NCI-H460 (cell line): ENCODE data around the gene FAM83G. TPM values are rescaled to one million over a fixed set of nuclear protein-coding genes. Genes with fewer than 3 reads are reported as not detected.

Experiments
- DNase-seq: peaks from one replicate; pipeline ENCODE4 v3.0.0-alpha.2; 2016; ENCODE audit warnings: low read depth; ENCODE audit errors: extremely low read depth
- total RNA-seq: library from RNA; depleted of rRNA; stranded (reverse); fragments of >200 nt; shearing (Covaris generic); gene quantifications from 2 replicates; pipeline ENCODE4 v1.2.3, GENCODE V29; 2014

Gene FAM83G
- total RNA-seq, 1 experiment from 2014 or later, result 17.8 TPM

DNA sequence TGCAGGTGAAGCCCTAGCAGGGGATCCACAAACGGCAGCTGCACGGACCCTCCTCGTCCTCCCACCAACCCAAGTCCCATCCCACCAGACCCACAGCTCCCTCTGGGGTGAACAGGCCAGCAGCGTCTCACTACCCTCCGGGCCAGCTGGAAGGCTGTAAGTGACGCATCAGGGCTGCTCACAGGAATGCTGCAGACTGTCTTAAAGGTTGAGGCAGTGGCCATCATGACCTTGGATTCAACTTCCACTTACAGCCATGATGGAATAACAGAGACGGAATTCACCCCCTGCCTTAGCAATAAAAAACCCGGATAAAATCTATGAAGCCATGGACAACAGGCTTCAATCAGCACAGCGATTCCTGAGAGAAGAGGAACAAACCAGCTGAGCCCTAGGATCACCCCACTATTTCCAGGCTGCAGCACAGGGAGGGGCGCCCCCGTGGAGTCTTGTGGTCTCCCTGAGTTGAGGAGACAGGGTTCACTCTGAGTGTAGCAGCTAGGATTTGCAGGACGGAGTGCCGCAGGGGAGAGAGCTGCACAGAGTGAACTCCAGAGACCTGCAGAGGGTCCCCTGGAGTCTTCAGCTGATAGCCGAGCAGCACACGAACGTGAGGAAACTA lies 10.5 kb downstream of the FAM83G start:
- no peak for DNase-seq

DNA sequence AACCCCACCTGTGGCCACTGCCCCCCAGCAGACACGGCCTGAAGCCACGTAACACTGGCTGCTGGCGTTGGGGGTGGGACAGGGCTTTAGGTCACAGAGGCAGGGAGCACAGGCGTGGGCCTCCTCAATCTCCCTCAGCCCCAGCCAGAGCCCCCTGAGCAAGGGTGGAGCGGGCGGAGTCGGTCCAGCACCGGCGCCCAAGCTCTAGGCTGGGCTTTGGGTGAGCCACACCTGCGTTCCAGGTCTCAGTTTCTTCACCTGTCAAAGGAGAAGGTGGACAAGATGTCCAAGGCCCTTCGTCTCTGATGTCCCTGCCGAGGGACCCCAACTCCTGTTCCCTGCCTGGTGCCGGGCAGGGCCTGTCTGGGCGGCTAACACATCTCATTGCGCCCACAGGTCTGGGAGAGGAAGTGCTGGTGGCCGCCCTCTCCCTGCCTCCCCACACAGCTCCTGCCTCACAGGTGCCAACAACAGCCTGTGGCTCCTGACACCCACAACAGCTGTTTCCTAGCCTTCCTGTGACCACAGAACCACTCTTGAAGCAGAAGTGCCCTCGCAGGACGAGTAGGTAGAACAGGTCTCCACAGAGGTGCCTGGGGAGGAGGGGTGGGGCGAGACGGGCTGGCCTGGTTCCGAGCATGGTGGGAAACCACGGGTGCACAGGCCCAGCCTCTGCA lies 12.0 kb downstream of the FAM83G start:
- no peak for DNase-seq

DNA sequence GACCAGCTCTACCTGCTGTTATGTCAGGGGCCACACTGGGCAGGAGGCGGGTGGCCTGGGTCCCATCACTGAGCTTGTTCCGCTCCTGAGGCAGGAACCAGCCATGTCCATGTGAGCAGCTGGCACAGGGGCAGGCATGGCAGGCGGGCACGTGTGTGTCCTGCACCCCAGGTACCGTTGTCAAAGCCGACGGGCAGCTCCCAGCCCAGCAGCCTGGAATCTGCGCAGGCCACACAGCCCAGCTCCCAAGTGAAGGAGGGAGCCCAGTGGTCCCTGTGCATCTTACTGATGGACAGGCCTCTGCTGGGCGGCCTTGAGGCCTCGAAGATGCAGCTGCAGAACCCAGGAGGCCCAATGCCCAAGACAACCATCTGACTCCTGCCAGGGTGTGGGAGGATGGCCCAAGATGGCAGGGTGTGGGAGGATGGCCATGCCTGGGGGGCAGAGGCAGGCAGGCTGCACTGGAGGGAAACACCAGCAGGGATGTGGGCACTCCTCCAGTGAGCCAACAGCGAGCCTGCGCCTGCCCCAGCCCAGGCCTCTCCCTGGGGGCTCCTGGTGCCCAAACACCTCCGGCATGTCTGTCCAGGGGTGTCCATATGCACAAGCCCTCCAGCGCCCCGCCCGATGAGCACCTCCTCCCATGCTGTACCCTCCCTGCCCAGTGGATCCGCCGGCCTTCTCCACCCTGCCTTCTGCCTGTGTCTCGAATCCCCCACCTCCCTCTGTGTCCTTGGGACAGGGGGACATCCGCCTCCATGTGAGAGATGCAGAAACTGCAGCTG lies 12.8 kb downstream of the FAM83G start:
- no peak for DNase-seq

DNA sequence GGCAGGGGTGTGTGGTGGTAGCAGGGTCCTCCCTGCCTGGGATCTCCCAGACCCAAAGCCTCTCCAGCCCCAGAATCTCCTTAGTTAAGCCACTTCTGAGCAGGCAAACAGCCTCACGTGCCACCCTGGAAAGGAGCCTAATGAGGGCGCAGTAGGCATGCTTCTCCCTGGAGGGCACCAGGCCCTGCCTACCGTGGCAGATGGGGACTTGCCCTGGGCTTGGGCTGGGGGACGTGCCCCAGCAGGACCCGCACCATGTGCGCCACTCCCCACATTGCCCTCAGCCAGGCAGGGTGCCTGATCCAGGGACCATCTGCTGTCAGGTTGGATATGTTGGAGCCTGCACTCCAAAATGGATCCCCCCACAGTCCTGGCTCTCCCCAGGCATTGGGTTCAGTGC lies 14.2 kb downstream of the FAM83G start:
- no peak for DNase-seq

DNA sequence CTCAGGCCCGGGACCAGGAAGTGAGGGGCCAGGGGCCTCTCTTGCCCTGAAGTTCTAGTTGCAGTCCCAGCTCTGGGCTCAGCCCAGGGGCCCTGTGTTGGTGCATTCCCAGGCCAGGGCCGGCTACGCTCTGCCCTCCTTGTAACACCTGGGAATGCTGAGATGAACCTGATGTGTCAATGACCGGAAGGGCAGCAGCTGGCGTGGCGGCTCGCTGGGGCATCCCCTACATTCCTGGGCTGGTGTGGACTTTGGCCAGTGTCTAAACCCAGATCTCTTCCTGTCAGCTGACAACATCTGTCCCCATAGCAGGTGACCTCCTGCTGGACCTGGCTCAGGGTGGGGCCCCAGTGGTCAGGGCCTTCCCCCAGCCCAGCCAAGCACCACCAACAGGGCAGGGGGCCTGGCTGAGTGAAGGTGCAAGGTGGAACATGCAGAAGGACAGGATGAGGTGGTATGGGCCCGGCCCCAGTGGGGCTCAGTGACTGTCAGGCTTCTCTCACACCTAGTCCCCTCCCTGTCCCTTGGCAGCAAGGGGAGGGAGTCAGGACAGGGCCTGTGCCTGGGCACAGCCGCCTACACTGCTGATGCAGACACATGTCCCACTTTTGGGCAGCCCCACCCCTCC lies 15.9 kb downstream of the FAM83G start:
- DNase-seq, result no peak

DNA sequence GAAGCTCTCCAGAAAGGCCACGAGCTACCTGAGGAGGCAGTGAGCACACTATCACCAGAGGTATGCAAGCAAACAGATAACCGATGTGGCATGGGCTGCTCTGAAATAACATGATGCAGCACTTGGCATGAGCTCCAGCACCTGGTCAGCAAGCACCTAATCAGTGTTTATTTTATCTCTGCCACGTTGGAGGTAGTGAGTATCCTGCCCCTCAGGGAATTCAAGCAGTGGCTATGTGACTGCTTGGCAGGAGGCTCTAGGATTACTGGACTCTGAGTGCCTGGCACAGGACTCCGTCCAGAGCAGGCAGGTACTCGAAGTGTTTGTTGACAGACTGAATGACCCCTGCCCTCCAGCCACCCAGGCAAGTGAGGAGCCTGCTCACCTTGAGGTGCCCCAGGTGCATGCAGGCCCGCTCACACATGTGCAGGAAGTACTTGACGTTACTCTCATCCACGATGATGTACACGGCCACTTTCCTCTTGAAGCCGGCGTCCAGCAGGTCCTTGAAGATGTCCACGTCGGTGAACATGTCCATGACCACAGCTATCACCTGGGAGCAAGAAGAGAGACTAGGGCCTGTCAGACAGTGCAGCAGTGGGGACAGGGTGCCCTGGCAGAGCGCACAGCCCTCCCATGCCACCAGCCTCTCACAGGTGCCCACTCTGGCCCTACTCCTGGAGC lies 16.6 kb downstream of the FAM83G start:
- no peak for DNase-seq

DNA sequence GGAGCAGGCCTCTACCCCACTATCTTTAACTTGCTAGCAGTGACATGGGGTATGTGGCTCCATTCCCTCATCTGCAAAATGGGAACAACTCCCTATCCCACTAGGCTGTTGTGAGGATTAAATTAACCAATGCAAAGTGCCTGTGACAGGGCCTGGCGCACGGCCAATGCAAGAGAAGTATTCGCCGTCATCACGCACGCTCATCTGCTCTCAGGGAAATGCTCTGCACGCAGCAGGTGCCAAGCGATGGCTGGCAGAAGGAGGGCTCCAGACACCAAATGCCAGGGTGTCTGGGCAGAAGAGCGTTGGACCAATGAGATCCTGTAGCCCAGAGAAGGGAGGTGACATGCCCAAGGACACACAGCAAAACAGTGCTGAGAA lies 17.3 kb downstream of the FAM83G start:
- DNase-seq, result no peak

DNA sequence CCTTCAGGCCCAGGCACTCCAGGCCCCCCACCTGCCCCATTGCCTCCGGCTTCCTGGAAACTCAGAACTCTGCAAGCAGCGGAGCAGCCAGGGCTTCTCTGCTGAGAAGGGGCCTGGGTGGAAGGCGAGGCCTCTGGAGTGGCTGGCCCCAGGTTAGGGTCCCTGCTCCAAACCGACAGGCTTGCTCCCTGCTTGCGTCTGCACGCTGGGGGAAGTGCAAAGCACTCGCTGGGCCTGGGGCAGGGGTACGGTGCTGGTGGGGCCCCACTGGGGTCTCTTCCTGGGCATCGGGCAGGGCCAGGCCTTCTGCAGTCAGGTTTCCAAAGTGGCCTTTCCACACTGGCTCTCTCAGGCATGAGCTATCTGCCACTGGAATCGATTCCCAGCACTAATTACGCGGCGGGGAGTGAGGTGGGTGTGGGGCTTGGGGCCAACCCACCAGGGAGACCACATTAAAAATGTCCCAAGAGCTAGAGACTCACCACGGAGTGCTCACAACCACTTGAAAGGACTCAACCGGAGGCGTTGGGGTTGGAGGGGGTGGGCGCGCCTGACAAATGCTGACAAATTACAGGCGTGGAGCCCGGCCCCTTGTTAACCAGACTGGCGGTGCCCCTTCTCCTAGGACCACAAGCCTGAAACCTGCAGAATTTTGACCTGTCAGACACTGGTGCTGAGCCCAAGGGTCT lies 17.9 kb downstream of the FAM83G start:
- DNase-seq, result no peak

DNA sequence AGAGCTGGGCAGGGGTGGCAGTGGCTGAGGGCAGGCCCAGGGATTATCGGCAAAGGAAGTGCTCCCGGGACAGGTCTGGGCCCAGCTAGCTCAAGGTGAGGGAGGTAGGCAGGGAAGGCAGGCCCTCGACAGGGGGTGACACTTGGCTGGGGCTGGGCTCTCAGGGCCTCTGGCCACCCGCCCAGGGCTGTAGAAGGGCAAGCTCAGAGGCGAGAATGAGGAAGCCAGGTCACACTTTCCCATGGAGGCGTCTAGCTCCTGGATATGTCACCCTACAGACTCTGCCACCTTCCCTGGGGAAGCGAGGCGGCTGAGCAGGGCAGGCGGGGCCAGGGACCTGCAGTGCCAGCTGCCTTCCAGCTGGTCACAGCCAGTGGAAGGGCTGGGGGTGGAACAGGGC lies 19.1 kb downstream of the FAM83G start:
- DNase-seq, result no peak

DNA sequence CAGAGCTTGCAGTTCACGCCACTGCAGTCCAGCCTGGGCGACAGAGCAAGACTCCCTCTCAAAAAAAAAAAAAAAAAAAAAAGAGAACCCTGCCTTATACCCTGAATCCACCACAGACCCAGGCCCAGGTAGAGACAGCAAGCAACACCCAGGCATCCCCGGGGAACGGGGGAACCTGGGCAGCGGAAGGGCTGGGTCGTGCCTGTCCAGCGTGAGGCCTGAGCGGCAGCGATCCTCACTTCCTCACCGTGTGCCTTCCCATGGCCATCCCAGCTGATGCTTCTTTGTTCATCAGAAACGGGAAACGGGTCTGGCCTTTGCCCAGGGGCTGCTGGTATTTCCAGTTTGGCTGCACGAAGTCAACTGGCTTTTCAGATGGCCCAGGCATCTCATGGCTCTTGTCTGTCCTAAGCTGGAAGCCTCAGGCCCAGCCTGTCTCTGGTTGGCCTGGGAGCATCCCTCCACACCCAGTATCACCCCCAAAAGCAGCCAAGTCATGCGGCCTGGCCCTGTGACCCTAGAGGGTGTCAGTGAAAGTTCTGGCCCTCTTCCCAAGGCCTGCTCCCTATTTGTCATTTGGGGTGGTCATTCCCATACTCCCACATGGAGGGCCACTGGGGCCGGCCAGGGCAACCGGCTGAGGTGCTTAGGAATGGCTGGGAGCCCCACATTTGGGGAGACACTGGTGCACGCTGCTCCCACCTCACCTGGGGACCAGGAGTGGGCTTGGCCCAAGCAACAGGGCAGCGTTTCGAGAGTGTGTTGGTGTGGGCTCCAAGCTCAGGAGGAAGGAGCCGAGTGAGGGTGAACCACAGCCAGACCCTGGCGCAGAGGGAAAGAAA lies 20.1 kb downstream of the FAM83G start:
- no peak for DNase-seq

DNA sequence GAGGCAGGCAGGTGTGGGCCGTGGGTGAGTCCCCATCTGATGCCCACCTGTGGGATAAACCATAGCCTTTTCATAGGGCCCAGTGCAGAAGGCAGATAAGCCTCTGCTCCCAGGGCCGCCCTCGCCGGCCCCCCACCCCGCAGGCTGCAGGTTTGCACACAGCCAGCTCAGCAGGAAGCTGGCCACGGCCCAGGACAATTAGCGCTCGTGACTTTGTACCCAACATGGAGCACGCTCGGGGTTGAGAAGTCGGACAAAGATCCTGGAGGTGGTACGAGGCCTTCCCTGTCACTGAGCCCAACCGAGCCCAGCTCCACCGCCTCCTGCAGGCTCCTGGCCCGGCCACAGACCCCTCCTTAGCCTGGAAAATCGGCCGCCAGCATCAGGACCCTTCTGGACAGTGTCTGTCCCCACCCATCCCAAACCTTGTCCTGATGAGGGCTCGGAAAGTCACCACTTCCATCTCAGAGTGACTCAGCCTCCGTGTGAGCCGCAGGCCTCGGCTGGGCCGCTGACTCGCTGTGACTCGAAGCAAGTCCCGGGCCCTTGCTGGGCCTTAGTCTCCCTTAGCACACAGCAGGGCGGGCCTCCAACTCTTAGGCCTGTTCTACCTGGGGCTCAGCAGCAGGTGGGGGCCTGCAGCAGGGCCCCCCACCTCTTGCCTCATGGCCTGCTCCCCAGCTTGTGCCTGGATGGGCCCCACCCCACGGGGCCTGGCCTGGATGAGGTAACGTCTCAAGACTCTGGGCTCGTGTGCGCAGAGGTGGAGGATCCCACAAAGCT lies 22.7 kb downstream of the FAM83G start:
- DNase-seq, result peak; percentile 30

DNA sequence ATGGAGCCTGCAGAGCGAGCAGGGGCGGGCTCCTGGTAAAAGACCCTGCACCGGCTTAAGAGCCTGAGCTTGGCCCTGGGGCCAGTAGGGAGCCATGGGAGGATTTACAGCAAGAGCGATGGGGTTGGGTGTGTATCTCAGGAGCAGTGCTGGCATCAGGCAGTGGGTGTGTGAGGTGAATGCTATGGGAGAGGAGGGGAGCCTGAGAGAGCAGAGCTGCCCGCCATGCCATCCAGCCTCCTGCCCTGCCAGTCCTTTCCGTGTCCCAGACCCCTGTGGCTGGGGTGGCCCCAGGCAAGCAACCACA lies 23.3 kb downstream of the FAM83G start:
- DNase-seq, result no peak

DNA sequence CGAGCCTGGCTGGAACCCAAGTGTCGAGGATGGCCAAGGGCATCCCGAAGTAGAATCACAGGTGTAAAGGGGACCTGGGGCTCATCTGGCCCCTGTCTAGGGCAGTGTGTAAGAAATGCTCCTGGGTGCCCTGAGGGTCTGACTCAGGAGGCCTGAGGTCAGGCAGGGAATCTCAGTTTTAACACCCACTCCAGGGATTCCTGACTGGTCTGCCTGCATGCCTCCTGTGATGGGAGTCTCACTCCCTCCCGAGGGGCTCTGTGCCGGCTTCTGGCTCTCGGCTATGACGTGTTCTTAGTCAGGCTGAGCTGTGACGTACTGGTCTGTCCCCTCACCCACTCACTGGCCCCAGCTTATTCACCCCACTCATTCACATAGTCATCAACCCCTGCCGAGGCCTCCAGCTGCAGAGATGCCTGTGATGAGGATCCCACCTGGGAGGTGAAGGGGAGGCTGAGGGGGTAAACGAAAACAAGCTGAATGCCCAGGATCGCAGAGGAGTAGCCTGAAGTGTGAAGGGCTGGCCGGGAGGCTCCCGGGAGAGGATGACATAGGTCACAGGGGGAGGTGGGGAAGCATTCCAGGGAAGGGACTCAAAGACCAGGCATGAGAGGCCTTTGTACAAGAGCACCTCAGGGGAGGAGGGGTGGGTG lies 23.8 kb downstream of the FAM83G start:
- DNase-seq, result no peak

DNA sequence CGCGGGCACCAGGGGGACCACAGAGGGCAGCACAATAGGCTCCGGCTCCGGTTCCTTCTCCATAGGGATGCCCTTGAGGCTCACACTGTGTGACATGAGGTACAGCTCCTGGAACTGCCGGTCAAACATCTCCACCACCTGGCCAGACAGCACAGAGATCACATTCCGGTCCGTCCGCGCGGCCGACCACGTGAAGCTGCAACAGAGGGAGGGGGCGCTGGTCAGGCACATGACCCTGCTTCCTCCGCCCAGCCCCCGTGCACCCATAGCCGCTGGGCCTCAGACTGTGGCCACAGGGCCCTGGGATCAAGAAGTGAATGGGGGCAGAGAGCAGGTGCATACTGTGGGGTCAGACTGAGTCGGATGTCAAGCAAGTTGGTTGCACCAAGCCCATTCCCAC lies 25.9 kb downstream of the FAM83G start:
- no peak for DNase-seq

DNA sequence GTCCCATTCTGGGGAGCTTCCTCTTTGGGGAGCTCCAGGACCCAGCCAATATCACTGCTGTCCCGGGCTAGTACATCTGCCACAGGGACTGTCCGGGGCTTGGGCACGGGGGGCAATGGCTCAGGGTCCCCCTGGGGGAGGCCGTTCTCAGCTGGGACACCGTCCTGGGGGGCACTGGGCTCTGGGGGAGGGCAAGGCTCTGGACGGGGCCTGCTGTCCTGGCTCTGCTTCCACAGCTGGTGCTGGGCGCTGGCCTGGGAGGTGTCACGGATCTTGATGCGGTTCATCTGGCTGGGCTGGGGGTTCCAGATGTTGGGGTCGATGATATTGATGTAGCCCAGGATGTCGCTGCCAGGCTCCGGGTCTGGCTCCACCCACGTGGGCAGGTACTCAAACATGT lies 26.5 kb downstream of the FAM83G start:
- no peak for DNase-seq

DNA sequence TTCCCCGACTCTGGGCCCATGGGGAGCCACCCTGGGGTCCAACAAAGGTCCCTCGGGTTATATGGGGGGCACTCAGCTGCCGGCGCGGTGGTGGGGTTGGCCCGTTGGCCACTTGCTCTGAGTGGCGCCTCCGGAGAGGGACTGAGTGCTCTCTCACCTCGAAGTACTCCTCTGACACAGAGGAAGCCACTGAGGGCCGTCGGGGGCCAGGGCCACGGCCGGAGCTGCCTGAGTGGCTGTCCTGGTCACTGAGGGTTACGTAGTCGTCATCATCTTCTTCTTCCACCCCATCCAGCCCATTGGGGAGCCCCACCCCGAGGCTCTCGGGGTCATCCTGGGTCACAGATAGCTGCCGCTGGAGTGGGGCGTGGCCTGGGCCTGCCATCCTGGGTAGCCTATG lies 26.9 kb downstream of the FAM83G start:
- no peak for DNase-seq

DNA sequence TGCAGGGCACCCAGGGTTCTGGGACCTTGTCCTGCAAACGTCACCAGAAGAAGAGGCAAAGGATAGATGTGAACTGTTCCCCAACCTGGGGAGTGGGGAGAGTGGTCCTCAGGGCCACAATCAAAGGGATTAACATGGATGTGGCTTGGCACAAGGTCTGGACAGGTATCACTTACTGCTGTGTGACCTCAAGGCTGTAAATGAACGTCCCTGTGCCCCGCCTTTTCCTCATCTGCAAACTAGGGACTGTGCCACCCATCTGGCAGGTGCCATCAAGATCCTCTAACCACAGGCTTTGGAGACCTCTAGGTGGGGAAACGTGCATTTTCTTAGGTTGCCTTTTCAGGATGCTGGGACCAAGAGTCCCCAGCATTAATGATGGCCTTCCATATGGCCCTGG lies 27.5 kb downstream of the FAM83G start:
- no peak for DNase-seq

DNA sequence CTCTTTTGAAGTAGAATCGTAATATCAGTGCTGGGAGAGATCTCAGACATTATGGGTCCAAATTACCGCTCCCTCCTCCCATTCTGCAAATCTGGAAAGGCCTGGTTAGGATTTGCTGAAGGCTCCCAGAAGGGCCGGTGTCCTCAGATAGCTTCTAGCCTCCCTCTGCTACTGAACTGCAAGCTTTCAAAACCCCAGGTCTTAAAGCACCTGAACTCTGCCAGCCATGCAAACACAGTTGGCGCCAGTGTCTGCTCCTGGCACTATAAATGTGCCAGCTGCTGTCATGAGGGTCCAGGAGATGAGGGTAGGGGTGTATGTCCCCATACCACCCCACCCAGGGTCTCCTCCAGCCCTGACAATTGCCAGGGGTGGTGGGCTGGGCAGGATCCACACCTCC lies 28.4 kb downstream of the FAM83G start:
- DNase-seq, result no peak
